ENCODE data around the gene ITK.

DNA sequence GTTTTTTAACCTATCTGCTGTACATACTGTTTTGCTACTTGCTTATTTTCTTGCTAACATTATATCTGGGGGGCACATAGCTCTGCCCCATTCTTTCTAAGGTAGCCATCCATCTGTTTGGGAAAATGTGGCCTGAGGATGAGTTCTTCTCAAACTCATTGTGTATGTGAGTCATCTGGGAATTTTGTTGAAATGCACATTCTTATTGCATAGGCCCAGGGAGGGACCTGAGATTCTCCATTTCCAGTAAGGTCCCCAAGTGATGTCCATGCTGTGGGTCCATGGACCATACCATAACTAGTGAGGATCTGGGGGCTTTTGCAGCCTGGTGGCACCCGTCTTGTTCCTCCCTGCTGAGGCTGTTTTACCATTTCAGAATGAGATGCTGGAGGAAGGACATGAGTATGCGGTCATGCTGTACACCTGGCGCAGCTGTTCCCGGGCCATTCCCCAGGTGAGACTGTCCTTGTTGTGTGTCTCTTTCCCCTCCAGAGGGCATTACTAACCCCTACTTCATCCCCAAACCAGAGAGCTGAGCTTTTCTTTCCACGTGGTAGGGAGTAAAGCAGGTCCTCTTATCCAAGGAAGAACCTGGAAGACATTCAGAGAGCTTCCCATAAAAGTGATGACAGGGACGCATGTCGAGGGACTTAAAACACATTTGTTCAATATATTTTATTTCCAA is 113.9 kb downstream of the ITK start:
- TF ChIP-seq GATA2 (IDR thresholded peaks at IDR 0.05; ENCODE audit: low read depth, low read length) (no peak), GATA3 (IDR thresholded peaks at IDR 0.05; ENCODE audit: low read depth, low read length) (no peak)

Data from SH-SY5Y (cell line).